AG20443 (cell line): ENCODE data around the gene PFN4.
"Not testable (repeated sequence)": the region's sequence is repeated elsewhere in the genome, so short reads cannot be mapped to it uniquely, and the experiment has no call there.

Experiments
- DNase-seq: peaks from one replicate; pipeline ENCODE4 v3.0.0; 2012; ENCODE audit warnings: low spot score, mixed read lengths

Gene PFN4, protein sequence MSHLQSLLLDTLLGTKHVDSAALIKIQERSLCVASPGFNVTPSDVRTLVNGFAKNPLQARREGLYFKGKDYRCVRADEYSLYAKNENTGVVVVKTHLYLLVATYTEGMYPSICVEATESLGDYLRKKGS

GRCh38 chr2:24123195-24123921, at the start of gene PFN4, which contains the start of gene FAM228B:
Gene PFN4 (minus strand): TSS chr2:24123334. CDS start chr2:24122535, 799 bp downstream.
Gene FAM228B (plus strand): TSS chr2:24123469. CDS start chr2:24124362, 893 bp downstream.
- DNase-seq, result peak; percentile 96

GRCh38 chr2:24169023-24169422, 45.9 kb upstream of the PFN4 start:
- no peak for DNase-seq

GRCh38 chr2:24164416-24164973, 41.4 kb upstream of the PFN4 start:
- DNase-seq, result peak; percentile 42

GRCh38 chr2:24163601-24164000, 40.5 kb upstream of the PFN4 start:
- no peak for DNase-seq

GRCh38 chr2:24163186-24163585, 40.1 kb upstream of the PFN4 start:
- DNase-seq, result no peak

DNA sequence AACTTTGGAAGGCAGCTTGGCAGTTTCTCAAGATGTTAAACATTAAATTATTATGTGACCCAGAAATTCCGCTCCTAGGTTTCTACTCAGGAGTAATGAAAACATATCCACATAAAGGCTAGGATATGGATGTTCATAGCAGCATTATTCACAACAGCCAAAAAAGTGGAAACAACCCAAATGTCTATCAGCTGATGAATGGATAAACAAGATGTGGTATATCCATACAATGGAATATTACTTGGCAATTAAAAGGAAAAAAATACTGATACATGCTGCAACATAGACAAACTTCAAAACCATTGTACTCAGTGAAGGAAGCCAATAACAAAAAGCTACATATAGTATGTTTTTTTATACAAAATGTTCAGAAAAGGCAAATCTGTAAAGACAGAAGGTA, 39.4 kb upstream of the PFN4 start:
- no peak for DNase-seq

- no peak for DNase-seq
Observed at GRCh38 chr2:24160761-24161160, 37.6 kb upstream of the PFN4 start.

DNA sequence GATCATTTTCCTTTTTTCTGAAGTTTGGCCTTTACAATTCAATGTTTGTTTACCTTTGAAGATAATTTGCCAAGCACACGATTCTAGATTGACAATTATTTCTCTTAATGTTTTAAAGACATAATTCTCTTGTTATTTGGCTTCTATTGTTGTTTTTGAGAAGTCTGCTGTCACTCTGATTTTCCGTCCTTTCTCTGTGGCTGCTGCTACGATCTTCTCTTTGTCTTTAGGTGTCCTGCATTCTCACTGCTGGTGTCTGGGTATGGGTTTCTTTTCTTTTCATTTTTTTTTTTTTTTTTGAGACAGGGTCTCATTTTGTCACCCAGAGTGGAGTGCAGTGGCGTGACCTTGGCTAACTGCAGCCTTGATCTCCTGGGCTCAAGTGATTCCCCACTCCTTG, 36.6 kb upstream of the PFN4 start:
- no peak for DNase-seq

GRCh38 chr2:24158131-24158530, 35.0 kb upstream of the PFN4 start:
- DNase-seq, result no peak

DNA sequence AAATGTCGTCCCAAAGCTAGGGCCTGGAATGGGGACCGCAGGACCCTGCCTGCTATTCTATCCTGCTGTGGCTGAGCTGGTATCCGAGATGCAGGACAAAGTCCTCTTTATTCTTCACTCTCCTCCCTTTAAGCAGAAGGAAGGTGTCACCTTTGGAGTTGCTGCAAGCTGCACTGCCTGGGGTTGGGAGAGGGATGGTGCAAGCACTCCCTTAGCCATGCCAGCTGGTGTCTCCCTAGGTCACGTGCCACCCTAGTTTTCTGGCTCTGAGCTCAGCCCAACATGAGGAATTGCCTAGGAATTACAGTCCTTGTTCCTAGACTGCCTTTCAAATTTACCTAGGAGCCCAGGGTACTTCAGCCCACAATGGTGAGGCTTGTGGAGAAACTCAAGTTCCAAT, 30.3 kb upstream of the PFN4 start:
- no peak for DNase-seq

- DNase-seq, result no peak
Observed at GRCh38 chr2:24152413-24153197, 29.5 kb upstream of the PFN4 start.

- no peak for DNase-seq
Observed at GRCh38 chr2:24147364-24147763, 24.2 kb upstream of the PFN4 start.

- DNase-seq, result not testable (repeated sequence)
Observed at GRCh38 chr2:24140305-24140704, 17.2 kb upstream of the PFN4 start.

DNA sequence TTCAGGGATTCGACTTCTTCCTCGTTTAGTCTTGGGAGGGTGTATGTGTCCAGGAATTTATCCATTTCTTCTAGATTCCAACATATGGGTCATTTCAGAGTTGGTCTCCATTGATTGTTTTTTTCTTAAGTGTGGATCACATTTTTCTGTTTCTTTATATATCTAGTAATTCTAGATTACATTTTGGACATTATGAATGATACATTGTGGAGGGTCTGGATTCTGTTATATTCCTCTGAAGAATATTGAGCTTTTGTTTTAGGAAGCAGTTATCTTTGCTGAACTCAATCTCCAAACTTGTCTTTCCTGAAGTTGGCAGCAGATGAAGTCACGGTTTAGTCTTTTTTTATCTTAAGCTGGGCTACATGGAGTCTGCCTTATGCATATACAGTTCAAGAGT, 9.4 kb upstream of the PFN4 start:
- no peak for DNase-seq

- no peak for DNase-seq
Observed at GRCh38 chr2:24125956-24126355, 2.8 kb upstream of the PFN4 start.

DNA sequence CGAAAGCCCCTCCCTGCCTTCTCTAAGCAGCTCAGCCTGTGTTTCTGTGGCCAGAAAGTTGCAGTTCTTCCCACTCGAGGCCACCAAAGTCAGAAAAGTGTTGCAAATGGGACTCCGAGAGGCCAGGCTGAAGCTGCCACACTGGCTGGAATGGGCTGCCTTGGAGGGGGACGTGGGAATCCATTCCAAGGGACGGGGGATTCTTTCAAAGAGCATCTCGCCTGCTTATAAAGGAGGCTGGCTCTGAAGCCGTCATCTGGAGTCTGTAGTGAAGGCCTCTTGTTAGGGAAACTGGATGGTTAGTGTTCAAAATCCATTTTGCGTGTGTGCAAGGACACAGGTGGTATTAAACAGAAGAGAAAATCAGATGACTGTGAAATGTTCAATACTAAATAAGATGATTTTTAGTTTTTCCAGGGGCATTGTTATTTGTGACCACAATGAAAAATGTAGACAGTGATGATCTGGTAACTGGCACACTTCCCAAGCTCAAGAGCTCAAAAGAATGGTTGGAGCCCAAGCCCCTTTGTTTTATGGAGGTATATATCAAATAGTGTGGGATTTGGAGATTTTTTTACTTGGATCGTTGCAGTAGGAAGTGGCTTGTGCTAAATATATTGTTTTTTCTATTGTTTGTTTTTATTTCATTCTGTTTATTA, 917 bp upstream of the PFN4 start:
- no peak for DNase-seq

DNA sequence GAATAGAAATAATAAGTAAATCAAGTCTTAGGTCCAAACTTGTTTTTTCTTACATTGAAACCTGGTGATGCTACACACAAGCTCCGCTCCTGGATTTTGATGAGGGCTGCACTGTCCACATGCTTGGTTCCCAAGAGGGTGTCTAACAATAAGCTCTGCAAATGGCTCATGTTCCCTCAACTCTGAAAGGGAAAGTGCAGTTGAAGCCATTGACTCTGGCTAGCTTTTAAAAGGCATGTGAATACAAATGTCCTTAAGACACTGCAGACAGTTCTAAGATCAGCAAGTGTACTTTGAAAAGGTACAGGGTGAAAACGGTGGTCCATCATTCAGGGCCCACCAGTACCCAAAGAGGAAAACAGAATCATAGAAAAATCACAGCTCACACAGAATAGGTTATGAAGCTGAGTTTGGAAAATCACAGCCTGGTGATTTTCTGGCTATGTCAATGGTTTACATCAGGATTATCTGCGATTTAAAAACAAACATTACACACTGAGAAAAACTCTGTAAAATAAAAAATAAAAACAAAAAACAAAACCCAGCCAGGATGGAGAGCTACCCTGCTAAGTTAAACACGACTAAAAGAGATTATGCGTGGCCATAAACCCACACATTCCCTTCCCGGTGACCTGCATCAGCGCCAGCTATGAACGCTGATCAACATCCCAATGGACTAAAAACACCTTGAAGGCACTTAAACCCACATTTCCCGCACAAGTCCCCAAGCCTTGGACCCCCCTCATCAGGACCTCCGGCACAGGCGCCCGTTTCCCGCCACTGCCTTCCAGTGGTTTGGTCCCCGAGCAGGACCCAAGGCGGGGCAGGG, 554 bp downstream of the PFN4 start:
- DNase-seq, result no peak

DNA sequence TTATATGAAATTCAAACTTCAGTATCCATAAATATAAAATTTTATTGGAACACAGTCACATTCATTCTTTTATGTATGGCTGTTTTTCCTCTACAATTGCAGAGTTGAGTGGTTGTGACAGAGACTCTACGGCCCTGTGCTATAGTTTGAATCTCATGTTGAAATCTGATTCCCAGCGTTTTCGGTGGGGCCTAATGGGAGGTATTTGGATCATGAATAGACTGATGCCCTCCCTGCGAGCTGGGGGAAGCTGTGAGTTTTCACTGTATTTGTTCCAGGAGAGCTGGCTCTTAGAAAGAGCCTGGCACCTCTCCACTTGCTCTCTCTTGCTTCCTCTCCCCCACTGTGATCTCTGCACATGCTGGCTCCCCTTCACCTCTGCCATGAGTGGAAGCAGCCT, 1.7 kb downstream of the PFN4 start:
- DNase-seq, result no peak

- no peak for DNase-seq
Observed at GRCh38 chr2:24121066-24121465, 2.1 kb downstream of the PFN4 start.

GRCh38 chr2:24117902-24118301, 5.2 kb downstream of the PFN4 start:
- no peak for DNase-seq

- DNase-seq, result no peak
Observed at GRCh38 chr2:24115057-24115456, 8.1 kb downstream of the PFN4 start.
